IMR-90 (cell line): ENCODE measurements around the gene ERICH6. TPM values are rescaled to one million over a fixed set of nuclear protein-coding genes. Genes with fewer than 3 reads are reported as not detected.

ENCODE experiments used
- ATAC-seq: fragments of 200-7000 bp; cut with Tn5 transposase; 2 replicates; pipeline ENCODE4 v1.9.1; 2020; ENCODE audit warnings: low read depth, mild to moderate bottlenecking, moderate library complexity
- BruUV-seq: library from RNA; stranded (reverse); fragments of 400-500 nt; replicated peaks from 2 replicates; lab custom pipeline; 2021; lab: Mats Ljungman, UMichigan
- CTCF ChIA-PET: fragments of 300-600 bp; formaldehyde crosslinking; extraction: SDS; loops from one replicate; lab custom pipeline; 2021; ENCODE audit warnings: antibody characterized with exemption; lab: Yijun Ruan, JAX
- POLR2A ChIA-PET: fragments of 300-600 bp; sonication (Branson Sonifier 250); formaldehyde crosslinking; loops from one replicate; lab custom pipeline; 2022; ENCODE audit warnings: antibody characterized with exemption; ENCODE audit not compliant: unreplicated experiment; lab: Charles Lee
- DNase-seq: peaks from one replicate; pipeline ENCODE4 v3.0.0; 2013
- H2AFZ ChIP-seq: replicated peaks from 2 replicates; pipeline ENCODE3; 2013; ENCODE audit warnings: low read length, mild to moderate bottlenecking; ENCODE audit not compliant: poor library complexity
- H2AK5ac ChIP-seq: 2 replicates; pipeline ENCODE4 v1.6.1; 2013; ENCODE audit warnings: low read depth, low read length, inconsistent platforms
- H2AK9ac ChIP-seq: replicated peaks from 2 replicates; pipeline ENCODE3; 2013; ENCODE audit warnings: mild to moderate bottlenecking, low read depth, low read length, moderate library complexity; ENCODE audit not compliant: poor library complexity
- H2BK120ac ChIP-seq: 2 replicates; pipeline ENCODE4 v1.6.1; 2013; ENCODE audit warnings: low read depth, low read length, inconsistent platforms
- H2BK15ac ChIP-seq: 3 replicates; pipeline ENCODE4 v1.6.1; 2013; ENCODE audit warnings: low read depth, low read length, inconsistent platforms
- H2BK20ac ChIP-seq: 2 replicates; pipeline ENCODE4 v1.6.1; 2013; ENCODE audit warnings: low read depth, mild to moderate bottlenecking, inconsistent platforms, low read length, moderate library complexity
- H2BK5ac ChIP-seq: 2 replicates; pipeline ENCODE4 v1.6.1; 2013; ENCODE audit warnings: mild to moderate bottlenecking, low read depth, low read length, inconsistent platforms; ENCODE audit not compliant: poor library complexity, severe bottlenecking
- H3K14ac ChIP-seq: replicated peaks from 2 replicates; pipeline ENCODE4 v1.6.1; 2013; ENCODE audit warnings: low read depth, low read length, inconsistent platforms
- H3K18ac ChIP-seq: 2 replicates; pipeline ENCODE4 v1.6.1; 2013; ENCODE audit warnings: low read depth, low read length, control low read depth
- H3K23ac ChIP-seq: 2 replicates; pipeline ENCODE4 v1.6.1; 2013; ENCODE audit warnings: low read depth, low read length, inconsistent platforms
- H3K27ac ChIP-seq: 2 replicates; pipeline ENCODE4 v1.5.1; 2013; ENCODE audit warnings: mild to moderate bottlenecking, control low read depth, low read length; ENCODE audit not compliant: insufficient read depth
- H3K27me3 ChIP-seq: 2 replicates; pipeline ENCODE4 v1.6.1; 2013; ENCODE audit warnings: low read length; ENCODE audit not compliant: control insufficient read depth, insufficient read depth
- H3K36me3 ChIP-seq: 2 replicates; pipeline ENCODE4 v1.6.1; 2013; ENCODE audit warnings: low read length, mixed read lengths; ENCODE audit not compliant: control insufficient read depth, insufficient read depth
- H3K4ac ChIP-seq: 2 replicates; pipeline ENCODE4 v1.6.1; 2013; ENCODE audit warnings: low read depth, low read length, inconsistent platforms
- H3K4me1 ChIP-seq: 2 replicates; pipeline ENCODE4 v1.6.1; 2013; ENCODE audit warnings: low read length, mixed read lengths; ENCODE audit not compliant: control insufficient read depth, insufficient read depth
- H3K4me2 ChIP-seq: 2 replicates; pipeline ENCODE4 v1.6.1; 2013; ENCODE audit warnings: low read depth, mild to moderate bottlenecking, control low read depth, low read length, moderate library complexity
- H3K4me3 ChIP-seq: 2 replicates; pipeline ENCODE4 v1.5.1; 2013; ENCODE audit warnings: low read depth, mild to moderate bottlenecking, control low read depth, low read length, moderate library complexity; ENCODE audit not compliant: insufficient read depth
- H3K56ac ChIP-seq: 2 replicates; pipeline ENCODE4 v1.6.1; 2013; ENCODE audit warnings: low read length, inconsistent platforms; ENCODE audit not compliant: insufficient read depth; ENCODE audit errors: extremely low read depth
- H3K79me1 ChIP-seq, 2 experiments: 2 replicates each; pipeline ENCODE4 v1.6.1; 2013; ENCODE audit warnings: low read length in 2 of 2, inconsistent platforms in 1 of 2, low read depth in 1 of 2
- H3K9ac ChIP-seq: 2 replicates; pipeline ENCODE4 v1.6.1; 2013; ENCODE audit warnings: low read depth, low read length, control low read depth
- H3K9me1 ChIP-seq: 2 replicates; pipeline ENCODE4 v1.6.1; 2013; ENCODE audit warnings: low read length, inconsistent platforms; ENCODE audit not compliant: insufficient read depth
- H3K9me3 ChIP-seq: 2 replicates; pipeline ENCODE4 v1.6.1; 2013; ENCODE audit warnings: low read length; ENCODE audit not compliant: control insufficient read depth, insufficient read depth
- H4K20me1 ChIP-seq: 2 replicates; pipeline ENCODE4 v1.6.1; 2013; ENCODE audit warnings: low read length, inconsistent platforms; ENCODE audit not compliant: insufficient read depth
- H4K5ac ChIP-seq: 2 replicates; pipeline ENCODE4 v1.6.1; 2013; ENCODE audit warnings: mild to moderate bottlenecking, low read depth, low read length, control low read depth
- H4K8ac ChIP-seq, 2 experiments: 2 replicates each; pipeline ENCODE4 v1.6.1; 2013; ENCODE audit warnings: low read depth in 2 of 2, low read length in 2 of 2, control low read depth in 1 of 2, inconsistent platforms in 1 of 2
- H4K91ac ChIP-seq: 2 replicates; pipeline ENCODE4 v1.6.1; 2013; ENCODE audit warnings: low read depth, low read length, inconsistent platforms; ENCODE audit not compliant: insufficient read depth
- ELK1 ChIP-seq: fragments of 150-350 bp; IDR thresholded peaks from 2 replicates; pipeline ENCODE4 v1.6.1; 2016; ENCODE audit warnings: low read depth, mild to moderate bottlenecking, low read length, moderate library complexity, borderline replicate concordance
- MAZ ChIP-seq: IDR thresholded peaks from 2 replicates; pipeline ENCODE4 v1.6.1; 2012; ENCODE audit warnings: low read depth, mild to moderate bottlenecking, low read length, improper control_type of control experiment, moderate library complexity, borderline replicate concordance
- MXI1 ChIP-seq: IDR thresholded peaks from 2 replicates; pipeline ENCODE4 v1.6.1; 2012; ENCODE audit warnings: low read depth, mild to moderate bottlenecking, low read length, moderate library complexity, borderline replicate concordance
- NFE2L2 ChIP-seq: fragments of 150-350 bp; IDR thresholded peaks from 2 replicates; pipeline ENCODE4 v1.6.1; 2016; ENCODE audit warnings: low read depth, mild to moderate bottlenecking, low read length
- RAD21 ChIP-seq: IDR thresholded peaks from 2 replicates; pipeline ENCODE4 v1.6.1; 2012; ENCODE audit warnings: low read length, improper control_type of control experiment
- RCOR1 ChIP-seq: IDR thresholded peaks from 2 replicates; pipeline ENCODE4 v1.6.1; 2012; ENCODE audit warnings: mild to moderate bottlenecking, low read length, improper control_type of control experiment; ENCODE audit not compliant: insufficient replicate concordance
- RFX5 ChIP-seq: IDR thresholded peaks from 2 replicates; pipeline ENCODE4 v1.8.0; 2012; ENCODE audit warnings: low read depth, mild to moderate bottlenecking, low read length, moderate library complexity
- SMC3 ChIP-seq: fragments of 150-350 bp; IDR thresholded peaks from 2 replicates; pipeline ENCODE4 v1.6.1; 2016; ENCODE audit warnings: low read depth, mild to moderate bottlenecking, antibody characterized with exemption, low read length, moderate library complexity
- dilution Hi-C: fragments of 300-500 bp; cut with HindIII; formaldehyde crosslinking; loops from one replicate; pipeline ENCODE4 v1.14.3; 2018; ENCODE audit warnings: low sequenced_read_pairs; ENCODE audit not compliant: unreplicated experiment
- in situ Hi-C: fragments of 300-500 bp; cut with MboI; formaldehyde crosslinking; loops from 3 replicates; pipeline ENCODE4 v1.14.3; 2019; ENCODE audit warnings: low sequenced_read_pairs, inconsistent platforms, mixed read lengths
- intact Hi-C: fragments of 100-400 bp; cut with micrococcal nuclease; formaldehyde crosslinking; loops from 2 replicates; pipeline ENCODE4 v1.10.0; 2022
- polyA plus RNA-seq, 3 experiments: library from polyadenylated mRNA; depleted of rRNA; stranded (reverse); fragments of >200 nt; gene quantifications; 2 replicates each; pipeline ENCODE4 v1.2.3, GENCODE V29; 2012; ENCODE audit warnings: low replicate concordance in 1 of 3
- total RNA-seq: library from RNA; depleted of rRNA; stranded (reverse); fragments of >200 nt; gene quantifications from 2 replicates; pipeline ENCODE4 v1.2.3, GENCODE V29; 2012
- TF ChIP-seq, protein P1 (sequence below): conservative IDR thresholded peaks from 2 replicates; pipeline ENCODE4 v1.5.1; 2012; ENCODE audit warnings: mild to moderate bottlenecking, low read depth, low read length, improper control_type of control experiment

The ERICH6 gene
- total and polyA plus RNA-seq, 2 of the 4 experiments (the other 2 are of a cell fraction), result under 0.01 TPM; not detected in 1

DNA sequence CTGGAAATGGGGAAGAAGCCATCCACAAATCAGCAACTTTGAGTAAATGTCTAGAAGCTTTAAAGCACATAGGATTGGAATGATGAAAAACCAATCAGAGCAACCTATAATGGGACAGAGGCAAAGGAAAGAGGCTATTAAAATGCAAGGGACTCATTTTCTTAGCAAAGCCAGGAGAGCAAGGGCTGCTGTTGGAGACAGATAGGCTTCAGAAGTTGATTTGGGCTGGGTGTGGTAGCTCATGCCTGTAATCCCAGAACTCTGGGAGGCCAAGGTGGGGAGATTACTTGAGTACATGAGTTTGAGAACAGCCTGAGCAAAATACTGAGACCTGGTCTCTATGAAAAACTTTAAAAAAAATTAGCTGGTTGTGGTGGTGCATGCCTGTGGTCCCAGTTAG, 16.1 kb downstream of the ERICH6 start:
- H4K20me1 ChIP-seq, result no peaks in the 10 kb centered on the region
- no peak overlapping the region for H4K5ac ChIP-seq
- H3K23ac ChIP-seq, result no peak overlapping the region
- no peak overlapping the region for H3K4me3 ChIP-seq
- no peak overlapping the region for H2AFZ ChIP-seq
- H2BK120ac ChIP-seq, result no peak overlapping the region
- no peaks in the 10 kb centered on the region for H3K36me3 ChIP-seq
- no peak overlapping the region for H4K8ac ChIP-seq
- no peak overlapping the region for H3K14ac ChIP-seq
- in situ Hi-C loops (no loop called here), dilution Hi-C loops (no loop called here), intact Hi-C loops (no loop called here)
- no peak for DNase-seq
- H2BK15ac ChIP-seq, result no peak overlapping the region
- no peak overlapping the region for H3K27ac ChIP-seq
- H2BK5ac ChIP-seq, result no peak overlapping the region
- ChIA-PET CTCF (no interaction called here), POLR2A (no interaction called here)
- no peak overlapping the region for H3K4me2 ChIP-seq
- H3K18ac ChIP-seq, result no peak overlapping the region
- H2AK5ac ChIP-seq, result no peak overlapping the region
- no peaks in the 10 kb centered on the region; the same call in 1 of the 2 replicates for H3K9me1 ChIP-seq
- TF ChIP-seq SMC3, result no peak
- no peak for TF ChIP-seq MAZ
- no peak for TF ChIP-seq RFX5
- TF ChIP-seq, protein P1, sequence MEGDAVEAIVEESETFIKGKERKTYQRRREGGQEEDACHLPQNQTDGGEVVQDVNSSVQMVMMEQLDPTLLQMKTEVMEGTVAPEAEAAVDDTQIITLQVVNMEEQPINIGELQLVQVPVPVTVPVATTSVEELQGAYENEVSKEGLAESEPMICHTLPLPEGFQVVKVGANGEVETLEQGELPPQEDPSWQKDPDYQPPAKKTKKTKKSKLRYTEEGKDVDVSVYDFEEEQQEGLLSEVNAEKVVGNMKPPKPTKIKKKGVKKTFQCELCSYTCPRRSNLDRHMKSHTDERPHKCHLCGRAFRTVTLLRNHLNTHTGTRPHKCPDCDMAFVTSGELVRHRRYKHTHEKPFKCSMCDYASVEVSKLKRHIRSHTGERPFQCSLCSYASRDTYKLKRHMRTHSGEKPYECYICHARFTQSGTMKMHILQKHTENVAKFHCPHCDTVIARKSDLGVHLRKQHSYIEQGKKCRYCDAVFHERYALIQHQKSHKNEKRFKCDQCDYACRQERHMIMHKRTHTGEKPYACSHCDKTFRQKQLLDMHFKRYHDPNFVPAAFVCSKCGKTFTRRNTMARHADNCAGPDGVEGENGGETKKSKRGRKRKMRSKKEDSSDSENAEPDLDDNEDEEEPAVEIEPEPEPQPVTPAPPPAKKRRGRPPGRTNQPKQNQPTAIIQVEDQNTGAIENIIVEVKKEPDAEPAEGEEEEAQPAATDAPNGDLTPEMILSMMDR, result no peak
- TF ChIP-seq NFE2L2, result no peak
- TF ChIP-seq ELK1, result no peak
- no peak for TF ChIP-seq RCOR1
- no peak for TF ChIP-seq RAD21
- TF ChIP-seq MXI1, result no peak
- H3K27me3 ChIP-seq, result peaks cover 5% of the 10 kb centered on the region
- ATAC-seq, result no peak
- H3K9me3 ChIP-seq, result peaks cover 3% of the 10 kb centered on the region
- no peaks in the 10 kb centered on the region for H3K79me1 ChIP-seq
- H2AK9ac ChIP-seq, result no peak overlapping the region
- no peaks in the 10 kb centered on the region for H3K4me1 ChIP-seq
- H3K9ac ChIP-seq, result no peak overlapping the region
- H2BK20ac ChIP-seq, result no peak overlapping the region
- no peak overlapping the region for H3K56ac ChIP-seq
- no peak overlapping the region for H4K91ac ChIP-seq
- BruUV-seq, result no TSS peak
- H3K4ac ChIP-seq, result no peak overlapping the region
